NOMO-1 treated with dmso at 0.1 percent for 144 hours (cell line): Measurements from ENCODE around the gene DEUP1.
"Not testable (repeated sequence)": the region's sequence is repeated elsewhere in the genome, so short reads cannot be mapped to it uniquely, and the experiment has no call there.

Experiments used
- DNase-seq: peaks from one replicate; lab custom pipeline; 2025; ENCODE audit not compliant: unreplicated experiment; lab: John Stamatoyannopoulos, UW

Gene DEUP1

GRCh38 chr11:93330446-93330984 is at the start of gene DEUP1:
DEUP1 (plus strand) TSS chr11:93330742; CDS start chr11:93332260, 1,518 bp downstream.
- peak; percentile 38 for DNase-seq

- no peak for DNase-seq
Measured at GRCh38 chr11:93285430-93285829, 45.1 kb upstream of the DEUP1 start.

GRCh38 chr11:93287434-93287833 is 43.1 kb upstream of the DEUP1 start:
- no peak for DNase-seq

GRCh38 chr11:93288079-93288478 is 42.5 kb upstream of the DEUP1 start:
- no peak for DNase-seq

- no peak for DNase-seq
Measured at GRCh38 chr11:93288767-93289166, 41.8 kb upstream of the DEUP1 start.

GRCh38 chr11:93289782-93290463 is 40.6 kb upstream of the DEUP1 start:
- no peak for DNase-seq

GRCh38 chr11:93291110-93291509 is 39.4 kb upstream of the DEUP1 start:
- DNase-seq: no peak

GRCh38 chr11:93291898-93292297 is 38.6 kb upstream of the DEUP1 start:
- no peak for DNase-seq

- DNase-seq: no peak
Measured at GRCh38 chr11:93295921-93296575, 34.5 kb upstream of the DEUP1 start.

- no peak for DNase-seq
Measured at GRCh38 chr11:93303689-93304088, 26.9 kb upstream of the DEUP1 start.

- DNase-seq: not testable (repeated sequence)
Measured at GRCh38 chr11:93314399-93314798, 16.1 kb upstream of the DEUP1 start.

GRCh38 chr11:93319224-93319839 is 11.2 kb upstream of the DEUP1 start:
- no peak for DNase-seq

- DNase-seq: no peak
Measured at GRCh38 chr11:93320230-93320629, 10.3 kb upstream of the DEUP1 start.

GRCh38 chr11:93322207-93322606 is 8.3 kb upstream of the DEUP1 start:
- no peak for DNase-seq

- DNase-seq: no peak
Measured at GRCh38 chr11:93323747-93324146, 6.8 kb upstream of the DEUP1 start.

- DNase-seq: no peak
Measured at GRCh38 chr11:93324500-93324899, 6.0 kb upstream of the DEUP1 start.

GRCh38 chr11:93326681-93327080 is 3.9 kb upstream of the DEUP1 start:
- no peak for DNase-seq

- DNase-seq: no peak
Measured at GRCh38 chr11:93329936-93330445, 551 bp upstream of the DEUP1 start.

- DNase-seq: no peak
Measured at GRCh38 chr11:93340223-93340622, 9.7 kb downstream of the DEUP1 start.

GRCh38 chr11:93344855-93345333 is 14.4 kb downstream of the DEUP1 start:
- DNase-seq: no peak

- DNase-seq: no peak
Measured at GRCh38 chr11:93348930-93349329, 18.4 kb downstream of the DEUP1 start.

GRCh38 chr11:93350835-93351234 is 20.3 kb downstream of the DEUP1 start:
- DNase-seq: no peak
